ENCODE measurements around the gene ALDOA. TPM values are rescaled to one million over a fixed set of nuclear protein-coding genes. Genes with fewer than 3 reads are reported as not detected.

The ALDOA gene
- total and polyA plus RNA-seq, 4 donors, result 265 to 1,371 (median 962) TPM

DNA sequence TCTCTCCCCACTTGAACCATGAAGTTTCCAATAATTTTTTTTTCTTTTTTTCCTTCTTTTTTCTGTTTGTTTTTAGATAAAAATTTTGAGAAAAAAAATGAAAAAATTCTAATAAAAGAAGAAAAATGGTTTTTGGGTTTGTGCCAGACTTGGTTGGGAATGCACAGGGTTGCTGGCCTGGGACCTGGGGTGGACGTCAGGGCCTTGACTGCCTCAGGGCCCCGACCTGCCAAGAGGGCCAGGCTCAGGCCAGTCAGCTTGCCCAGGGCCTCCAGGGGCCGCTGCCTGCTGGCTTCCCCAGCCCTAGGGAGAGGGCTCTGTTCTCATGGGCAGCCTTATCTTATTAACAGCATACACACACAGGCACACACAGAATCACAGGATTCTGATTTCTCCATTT, 19.7 kb downstream of the ALDOA start:
- TF ChIP-seq, protein P1, sequence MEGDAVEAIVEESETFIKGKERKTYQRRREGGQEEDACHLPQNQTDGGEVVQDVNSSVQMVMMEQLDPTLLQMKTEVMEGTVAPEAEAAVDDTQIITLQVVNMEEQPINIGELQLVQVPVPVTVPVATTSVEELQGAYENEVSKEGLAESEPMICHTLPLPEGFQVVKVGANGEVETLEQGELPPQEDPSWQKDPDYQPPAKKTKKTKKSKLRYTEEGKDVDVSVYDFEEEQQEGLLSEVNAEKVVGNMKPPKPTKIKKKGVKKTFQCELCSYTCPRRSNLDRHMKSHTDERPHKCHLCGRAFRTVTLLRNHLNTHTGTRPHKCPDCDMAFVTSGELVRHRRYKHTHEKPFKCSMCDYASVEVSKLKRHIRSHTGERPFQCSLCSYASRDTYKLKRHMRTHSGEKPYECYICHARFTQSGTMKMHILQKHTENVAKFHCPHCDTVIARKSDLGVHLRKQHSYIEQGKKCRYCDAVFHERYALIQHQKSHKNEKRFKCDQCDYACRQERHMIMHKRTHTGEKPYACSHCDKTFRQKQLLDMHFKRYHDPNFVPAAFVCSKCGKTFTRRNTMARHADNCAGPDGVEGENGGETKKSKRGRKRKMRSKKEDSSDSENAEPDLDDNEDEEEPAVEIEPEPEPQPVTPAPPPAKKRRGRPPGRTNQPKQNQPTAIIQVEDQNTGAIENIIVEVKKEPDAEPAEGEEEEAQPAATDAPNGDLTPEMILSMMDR (IDR thresholded peaks at IDR 0.05; ENCODE audit: control extremely low read depth, extremely low read depth), result no peak
- Histone ChIP-seq H3K4me3 (no peak overlapping the region), H3K9me3 (ENCODE audit: control insufficient read depth in 4 of 4, insufficient read depth in 3 of 4, low read length in 3 of 4) (no peaks in the 10 kb centered on the region), H3K4me1 (ENCODE audit: control insufficient read depth in 5 of 5, insufficient read depth in 5 of 5, low read length in 5 of 5) (no peaks in the 10 kb centered on the region), H3K27ac (ENCODE audit: low read depth in 1 of 2, low read length in 1 of 2) (no peak overlapping the region), H3K27me3 (ENCODE audit: control insufficient read depth in 3 of 3, insufficient read depth in 3 of 3, low read length in 2 of 3) (no peaks in the 10 kb centered on the region), H3K36me3 (ENCODE audit: control insufficient read depth in 4 of 4, insufficient read depth in 4 of 4, low read length in 4 of 4) (peaks cover 21 to 50% (median 32%) of the 10 kb centered on the region in 4 donors), H3K9ac (ENCODE audit: insufficient read depth in 1 of 2, low read length in 2 of 2) (no peak overlapping the region)
- ATAC-seq (ENCODE audit: insufficient read depth, low FRiP score), result no peak
- 76 to 85% methylated on average over 3 of the region's 3 CpGs for WGBS, 2 donors
- DNase-seq, result no peak

GRCh38 chr16:30085820-30086219, 20.3 kb downstream of the ALDOA start:
- TF ChIP-seq, protein P1 (IDR thresholded peaks at IDR 0.05; ENCODE audit: control extremely low read depth, extremely low read depth), result no peak
- no peak for ATAC-seq (ENCODE audit: insufficient read depth, low FRiP score)
- H3K36me3 ChIP-seq (ENCODE audit: control insufficient read depth in 4 of 4, insufficient read depth in 4 of 4, low read length in 4 of 4), result peaks cover 20 to 49% (median 29%) of the 10 kb centered on the region in 4 donors
- no peak overlapping the region for H3K27ac ChIP-seq (ENCODE audit: low read depth in 1 of 2, low read length in 1 of 2)
- H3K9ac ChIP-seq (ENCODE audit: insufficient read depth in 1 of 2, low read length in 2 of 2), result no peak overlapping the region
- no peak for DNase-seq
- 82 to 84% methylated on average over 6 of the region's 6 CpGs for WGBS, 2 donors
- no peaks in the 10 kb centered on the region for H3K27me3 ChIP-seq (ENCODE audit: control insufficient read depth in 3 of 3, insufficient read depth in 3 of 3, low read length in 2 of 3)
- no peaks in the 10 kb centered on the region for H3K4me1 ChIP-seq (ENCODE audit: control insufficient read depth in 5 of 5, insufficient read depth in 5 of 5, low read length in 5 of 5)
- no peaks in the 10 kb centered on the region for H3K9me3 ChIP-seq (ENCODE audit: control insufficient read depth in 4 of 4, insufficient read depth in 3 of 4, low read length in 3 of 4)
- H3K4me3 ChIP-seq, result no peak overlapping the region

DNA sequence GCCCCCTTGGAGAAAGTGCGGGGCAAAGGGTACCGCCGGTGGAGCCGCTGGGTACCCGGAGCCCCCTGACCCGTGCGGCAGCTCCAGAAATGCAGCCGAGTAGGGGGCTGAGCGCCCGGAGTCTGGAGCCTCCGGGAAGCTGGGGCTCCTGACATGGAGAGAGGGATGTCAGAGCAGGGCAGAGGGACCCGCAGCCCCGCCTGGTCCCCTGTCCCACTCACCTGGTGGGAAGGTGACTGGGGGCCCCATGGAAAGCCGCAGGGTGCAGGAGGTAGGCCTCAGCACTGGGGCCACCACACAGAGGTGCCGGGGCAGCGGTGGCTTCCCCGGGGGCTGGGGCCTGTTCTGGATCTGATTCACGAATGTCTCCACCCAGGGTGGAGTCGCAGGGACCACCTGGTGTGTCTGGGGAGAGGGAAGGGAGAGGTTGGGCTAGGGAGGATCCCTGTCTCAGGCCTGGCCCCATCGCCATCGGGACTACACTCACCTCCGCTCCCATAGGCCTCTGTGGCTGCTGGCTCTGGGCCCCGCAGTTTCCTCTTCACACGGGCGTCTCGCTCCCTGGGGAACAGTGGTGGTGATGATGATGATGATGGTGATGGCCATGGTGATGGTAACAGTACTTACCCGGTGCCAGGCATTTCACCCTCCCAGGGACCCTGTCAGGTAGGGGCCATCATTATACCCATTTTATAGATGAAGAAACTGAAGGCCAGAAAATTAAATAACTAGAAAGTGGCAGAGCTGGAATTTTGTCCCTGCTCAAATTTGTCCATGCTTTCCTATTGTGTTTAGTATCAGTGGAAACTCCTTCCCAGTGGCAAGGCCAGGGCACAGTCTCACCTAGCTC, 21.0 kb downstream of the ALDOA start:
- Histone ChIP-seq H3K9me3 (ENCODE audit: control insufficient read depth in 4 of 4, insufficient read depth in 3 of 4, low read length in 3 of 4) (no peaks in the 10 kb centered on the region), H3K27me3 (ENCODE audit: control insufficient read depth in 3 of 3, insufficient read depth in 3 of 3, low read length in 2 of 3) (no peaks in the 10 kb centered on the region), H3K27ac (ENCODE audit: low read depth in 1 of 2, low read length in 1 of 2) (peak overlapping the region in 1 of 2 donors; percentile 1), H3K36me3 (ENCODE audit: control insufficient read depth in 4 of 4, insufficient read depth in 4 of 4, low read length in 4 of 4) (peaks cover 15 to 43% (median 24%) of the 10 kb centered on the region in 4 donors), H3K9ac (ENCODE audit: insufficient read depth in 1 of 2, low read length in 2 of 2) (no peak overlapping the region), H3K4me3 (no peak overlapping the region), H3K4me1 (ENCODE audit: control insufficient read depth in 5 of 5, insufficient read depth in 5 of 5, low read length in 5 of 5) (peaks cover 0 to 4% (median 0%) of the 10 kb centered on the region in 5 donors)
- no peak for DNase-seq
- TF ChIP-seq, protein P1 (IDR thresholded peaks at IDR 0.05; ENCODE audit: control extremely low read depth, extremely low read depth), result no peak
- no peak for ATAC-seq (ENCODE audit: insufficient read depth, low FRiP score)
- 89 to 90% methylated on average over 23 to 27 of the region's 27 CpGs for WGBS, 2 donors
